GM12873 (cell line): ENCODE measurements around the gene MED27.

Experiments used
- TF ChIP-seq, protein P1 (sequence below): IDR thresholded peaks from 2 replicates; pipeline ENCODE4 v1.5.1; 2012; ENCODE audit warnings: low read depth, mild to moderate bottlenecking, moderate library complexity, low read length, control low read depth; ENCODE audit not compliant: insufficient read depth; ENCODE audit errors: missing control alignments

Gene MED27

DNA sequence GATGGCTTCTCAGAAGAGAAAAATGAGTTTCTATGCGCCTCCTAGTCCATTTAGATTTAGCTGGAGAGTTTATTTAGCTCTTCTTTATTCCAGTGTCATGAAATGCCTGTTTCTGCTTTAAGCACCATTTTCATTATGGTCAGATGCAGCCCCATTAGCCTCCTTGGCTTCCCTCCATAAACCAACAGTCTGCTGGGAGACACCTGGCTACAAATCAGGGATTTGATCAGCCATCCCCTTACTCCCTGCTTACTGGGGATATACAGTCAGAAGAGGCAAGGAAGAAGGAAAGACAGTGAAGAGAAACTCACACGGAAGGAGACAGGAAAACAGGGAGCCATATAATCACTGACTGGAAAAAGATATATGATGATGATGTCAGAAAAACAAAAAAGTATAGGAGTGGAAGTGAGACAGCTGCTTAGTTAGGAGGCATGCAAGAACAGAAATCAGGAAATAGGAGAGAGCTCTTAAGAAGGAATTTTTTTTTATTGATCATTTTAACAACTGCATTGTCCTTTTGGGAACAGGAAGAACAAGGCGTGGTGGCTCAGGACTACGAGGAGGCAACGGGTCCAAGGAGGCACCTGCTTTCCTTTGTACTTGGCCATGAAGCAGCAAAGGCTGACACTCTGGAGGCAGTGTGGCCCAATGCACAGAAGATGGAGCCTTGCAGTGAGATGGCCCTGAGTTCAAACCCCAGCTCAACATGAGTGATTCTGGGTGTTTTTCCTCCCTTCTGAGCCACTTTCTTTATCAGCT lies 56.1 kb downstream of the MED27 start:
- TF ChIP-seq, protein P1, sequence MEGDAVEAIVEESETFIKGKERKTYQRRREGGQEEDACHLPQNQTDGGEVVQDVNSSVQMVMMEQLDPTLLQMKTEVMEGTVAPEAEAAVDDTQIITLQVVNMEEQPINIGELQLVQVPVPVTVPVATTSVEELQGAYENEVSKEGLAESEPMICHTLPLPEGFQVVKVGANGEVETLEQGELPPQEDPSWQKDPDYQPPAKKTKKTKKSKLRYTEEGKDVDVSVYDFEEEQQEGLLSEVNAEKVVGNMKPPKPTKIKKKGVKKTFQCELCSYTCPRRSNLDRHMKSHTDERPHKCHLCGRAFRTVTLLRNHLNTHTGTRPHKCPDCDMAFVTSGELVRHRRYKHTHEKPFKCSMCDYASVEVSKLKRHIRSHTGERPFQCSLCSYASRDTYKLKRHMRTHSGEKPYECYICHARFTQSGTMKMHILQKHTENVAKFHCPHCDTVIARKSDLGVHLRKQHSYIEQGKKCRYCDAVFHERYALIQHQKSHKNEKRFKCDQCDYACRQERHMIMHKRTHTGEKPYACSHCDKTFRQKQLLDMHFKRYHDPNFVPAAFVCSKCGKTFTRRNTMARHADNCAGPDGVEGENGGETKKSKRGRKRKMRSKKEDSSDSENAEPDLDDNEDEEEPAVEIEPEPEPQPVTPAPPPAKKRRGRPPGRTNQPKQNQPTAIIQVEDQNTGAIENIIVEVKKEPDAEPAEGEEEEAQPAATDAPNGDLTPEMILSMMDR: no peak

GRCh38 chr9:132020820-132021510 lies 58.7 kb downstream of the MED27 start:
- TF ChIP-seq, protein P1: no peak

DNA sequence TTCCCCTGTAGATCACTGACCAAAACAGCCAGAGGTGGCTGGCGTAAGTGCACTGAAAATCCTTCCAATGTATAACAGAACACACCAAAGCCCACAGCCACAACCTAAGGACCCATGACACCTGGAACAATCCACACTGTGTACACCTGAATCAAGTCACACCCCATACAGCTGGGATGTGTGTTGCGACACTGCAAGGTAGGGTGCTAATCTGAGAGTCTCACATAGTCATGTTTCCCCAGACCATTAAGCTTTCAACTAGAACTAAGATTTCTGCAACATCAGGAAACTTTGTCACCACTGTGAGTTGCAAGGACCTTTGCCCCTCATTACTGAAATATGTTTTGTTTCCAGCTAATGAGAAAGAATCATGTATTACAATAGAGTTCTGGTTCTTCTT lies 59.4 kb downstream of the MED27 start:
- TF ChIP-seq, protein P1: no peak

GRCh38 chr9:132019702-132020101 lies 60.0 kb downstream of the MED27 start:
- TF ChIP-seq, protein P1: no peak

DNA sequence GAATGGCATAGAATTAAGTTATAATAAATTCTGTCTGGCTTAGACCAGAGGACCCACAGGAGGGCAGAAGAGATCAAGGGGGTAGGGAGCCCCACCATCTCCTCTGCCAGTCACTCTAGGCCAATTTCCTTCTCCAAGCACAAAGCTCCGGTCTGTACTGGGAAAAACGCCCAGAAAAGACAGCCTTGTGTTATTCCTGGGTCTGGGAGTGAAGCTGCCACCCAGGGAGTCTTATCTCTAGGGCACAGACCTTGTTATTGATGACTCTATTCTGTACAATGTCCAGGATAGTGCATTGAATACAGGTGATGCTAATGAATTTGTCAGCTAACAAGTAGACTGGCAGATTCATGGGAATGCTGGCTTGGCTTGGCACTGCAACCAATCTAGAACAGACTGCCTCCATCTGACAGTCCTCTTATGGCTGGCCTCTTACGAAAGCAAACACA lies 60.7 kb downstream of the MED27 start:
- TF ChIP-seq, protein P1: no peak

DNA sequence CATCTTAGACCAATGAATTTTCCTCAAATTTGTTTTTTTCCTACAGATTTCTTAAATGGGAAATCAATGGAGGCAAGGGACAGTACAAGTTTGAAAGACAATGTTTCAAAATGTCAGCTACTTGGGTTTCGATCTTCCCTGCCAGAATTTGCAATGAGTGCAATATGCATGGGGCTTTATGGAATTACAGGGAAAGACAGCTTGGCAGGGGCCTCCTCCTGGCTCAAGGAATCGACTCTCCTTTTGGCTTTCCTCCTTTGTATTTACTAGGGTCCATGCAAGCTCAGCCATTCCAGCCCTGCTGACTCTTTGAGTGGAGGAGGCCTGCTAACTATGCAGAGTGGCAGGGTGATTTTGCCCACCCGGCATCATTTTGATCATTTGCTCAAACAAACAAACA lies 63.2 kb downstream of the MED27 start:
- TF ChIP-seq, protein P1: no peak

DNA sequence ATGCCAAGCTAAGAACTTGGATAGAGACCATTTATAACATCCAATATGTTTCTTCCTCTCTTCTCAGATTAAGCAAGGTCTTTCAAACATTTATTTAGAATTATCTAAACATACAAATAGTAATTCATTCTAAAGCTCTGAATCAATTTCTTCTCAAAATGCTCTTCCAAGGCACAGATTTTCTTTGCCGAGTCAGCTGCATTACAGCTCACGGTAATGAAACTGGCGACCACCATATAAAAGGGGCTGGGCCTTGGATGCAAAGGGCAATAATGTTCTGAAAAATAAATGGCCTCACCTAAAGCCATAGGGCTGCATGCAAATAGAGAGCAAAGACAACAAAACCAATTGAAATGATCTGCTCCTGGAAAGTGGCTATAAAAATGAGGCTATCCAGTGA lies 63.8 kb downstream of the MED27 start:
- TF ChIP-seq, protein P1: no peak
